ENCODE data around the gene GAR1. TPM values are rescaled to one million over a fixed set of nuclear protein-coding genes. Genes with fewer than 3 reads are reported as not detected.

The GAR1 gene
- total and polyA plus RNA-seq, 9 of the 15 experiments (the other 6 are each of a cell fraction or from before 2014, with no cell fraction given) = 35.7 to 194 (median 68.2) TPM

DNA sequence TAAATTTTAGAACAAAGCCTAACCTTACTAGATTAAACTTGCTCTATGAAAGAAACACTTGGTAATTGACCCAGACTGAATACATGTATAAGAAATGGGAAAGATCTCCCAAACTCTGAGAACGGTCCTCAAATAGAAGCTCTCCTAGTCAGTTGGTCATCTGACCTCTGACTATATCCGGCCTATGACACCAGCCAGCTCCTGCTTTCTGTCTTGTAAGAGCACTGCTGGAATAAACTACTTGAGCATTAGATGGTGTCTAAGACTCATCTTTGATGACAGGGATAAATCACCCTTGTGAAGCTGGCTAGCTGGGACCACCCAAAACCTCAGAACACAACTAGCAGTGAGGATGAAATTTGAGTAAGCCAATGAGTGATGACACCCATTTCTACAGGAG is 56.5 kb downstream of the GAR1 start (continued):
- TF ChIP-seq, protein P1, sequence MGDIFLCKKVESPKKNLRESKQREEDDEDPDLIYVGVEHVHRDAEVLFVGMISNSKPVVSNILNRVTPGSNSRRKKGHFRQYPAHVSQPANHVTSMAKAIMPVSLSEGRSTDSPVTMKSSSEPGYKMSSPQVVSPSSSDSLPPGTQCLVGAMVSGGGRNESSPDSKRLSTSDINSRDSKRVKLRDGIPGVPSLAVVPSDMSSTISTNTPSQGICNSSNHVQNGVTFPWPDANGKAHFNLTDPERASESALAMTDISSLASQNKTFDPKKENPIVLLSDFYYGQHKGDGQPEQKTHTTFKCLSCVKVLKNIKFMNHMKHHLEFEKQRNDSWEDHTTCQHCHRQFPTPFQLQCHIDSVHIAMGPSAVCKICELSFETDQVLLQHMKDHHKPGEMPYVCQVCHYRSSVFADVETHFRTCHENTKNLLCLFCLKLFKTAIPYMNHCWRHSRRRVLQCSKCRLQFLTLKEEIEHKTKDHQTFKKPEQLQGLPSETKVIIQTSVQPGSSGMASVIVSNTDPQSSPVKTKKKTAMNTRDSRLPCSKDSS (IDR thresholded peaks at IDR 0.05; ENCODE audit: low read depth, partially characterized antibody) = no peak
- TF ChIP-seq SRSF9 (IDR thresholded peaks at IDR 0.05; ENCODE audit: borderline replicate concordance, low read depth, low read length) (no peak), PHB (CRISPR knock-in tag; IDR thresholded peaks at IDR 0.05) (no peak), GABPA (tag; conservative IDR thresholded peaks at IDR 0.05; ENCODE audit: low read depth) (peak; percentile 46; the same call in 1 of the 2 replicates), L3MBTL2 (IDR thresholded peaks at IDR 0.05) (peak; percentile 29; the same call in 1 of the 2 replicates), ARID1B (IDR thresholded peaks at IDR 0.05) (no peak), MXI1 (IDR thresholded peaks at IDR 0.05; ENCODE audit: low read depth, low read length) (no peak), SLC30A9 (CRISPR knock-in tag; IDR thresholded peaks at IDR 0.05) (no peak), KLF6 (CRISPR knock-in tag; IDR thresholded peaks at IDR 0.05; ENCODE audit: borderline replicate concordance) (peak; percentile 43; the same call in 1 of the 2 replicates), FOXP1 (CRISPR knock-in tag; IDR thresholded peaks at IDR 0.05) (no peak), RBBP5 (IDR thresholded peaks at IDR 0.05; ENCODE audit: borderline replicate concordance, insufficient read depth, low read length, poor library complexity, severe bottlenecking) (no peak)
- TF ChIP-seq, protein P2, sequence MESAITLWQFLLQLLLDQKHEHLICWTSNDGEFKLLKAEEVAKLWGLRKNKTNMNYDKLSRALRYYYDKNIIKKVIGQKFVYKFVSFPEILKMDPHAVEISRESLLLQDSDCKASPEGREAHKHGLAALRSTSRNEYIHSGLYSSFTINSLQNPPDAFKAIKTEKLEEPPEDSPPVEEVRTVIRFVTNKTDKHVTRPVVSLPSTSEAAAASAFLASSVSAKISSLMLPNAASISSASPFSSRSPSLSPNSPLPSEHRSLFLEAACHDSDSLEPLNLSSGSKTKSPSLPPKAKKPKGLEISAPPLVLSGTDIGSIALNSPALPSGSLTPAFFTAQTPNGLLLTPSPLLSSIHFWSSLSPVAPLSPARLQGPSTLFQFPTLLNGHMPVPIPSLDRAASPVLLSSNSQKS (CRISPR knock-in tag; IDR thresholded peaks at IDR 0.05) = no peak
- TF ChIP-seq, protein P3, sequence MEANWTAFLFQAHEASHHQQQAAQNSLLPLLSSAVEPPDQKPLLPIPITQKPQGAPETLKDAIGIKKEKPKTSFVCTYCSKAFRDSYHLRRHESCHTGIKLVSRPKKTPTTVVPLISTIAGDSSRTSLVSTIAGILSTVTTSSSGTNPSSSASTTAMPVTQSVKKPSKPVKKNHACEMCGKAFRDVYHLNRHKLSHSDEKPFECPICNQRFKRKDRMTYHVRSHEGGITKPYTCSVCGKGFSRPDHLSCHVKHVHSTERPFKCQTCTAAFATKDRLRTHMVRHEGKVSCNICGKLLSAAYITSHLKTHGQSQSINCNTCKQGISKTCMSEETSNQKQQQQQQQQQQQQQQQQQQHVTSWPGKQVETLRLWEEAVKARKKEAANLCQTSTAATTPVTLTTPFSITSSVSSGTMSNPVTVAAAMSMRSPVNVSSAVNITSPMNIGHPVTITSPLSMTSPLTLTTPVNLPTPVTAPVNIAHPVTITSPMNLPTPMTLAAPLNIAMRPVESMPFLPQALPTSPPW (CRISPR knock-in tag; IDR thresholded peaks at IDR 0.05) = 0 out of 2 replicates have a peak, but pooled peaks have one; percentile 13

Data from K562 (cell line).